ENCODE results near the gene SPACA9.
A peak's percentile ranks its signal among the peaks of the same experiment; 100 is the strongest.

SPACA9 gene

DNA sequence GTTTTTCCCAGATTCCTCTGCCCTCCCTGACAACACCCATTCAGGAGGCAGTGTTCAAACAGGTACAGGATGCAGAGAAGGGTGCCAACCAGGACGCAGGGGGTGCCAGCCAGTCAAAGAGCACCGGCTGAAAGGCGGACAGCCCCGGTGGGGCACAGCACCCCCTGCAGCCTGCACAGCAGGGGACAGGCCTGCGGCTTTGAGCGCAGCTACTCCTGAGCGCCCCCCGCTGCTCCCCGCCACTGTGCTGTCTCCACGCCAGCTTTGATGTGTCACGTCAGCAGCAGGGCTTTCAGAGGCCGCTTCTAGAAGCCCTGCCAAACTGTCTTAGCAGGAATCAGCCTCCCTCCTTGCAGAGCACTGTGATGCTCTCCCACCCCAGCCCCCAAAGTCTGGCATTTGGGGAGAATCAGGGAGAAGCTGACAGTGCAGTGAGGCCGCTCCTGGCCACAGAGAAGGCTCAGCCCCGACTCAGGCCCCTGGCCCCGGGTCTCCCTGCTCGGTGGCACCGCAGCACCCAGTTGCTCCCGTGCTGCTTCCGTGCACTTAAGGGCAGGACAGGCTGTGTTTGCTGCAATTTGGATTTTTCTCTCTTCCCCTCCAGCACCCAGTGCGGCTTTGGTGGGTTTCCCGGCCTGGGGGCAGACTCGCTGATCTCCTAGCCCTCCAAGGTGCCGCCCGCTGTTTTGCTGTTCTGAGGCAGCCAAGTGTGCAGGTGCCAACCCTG is 20.9 kb upstream of the SPACA9 start:
- Histone ChIP-seq H2AFZ (ENCODE audit: low read depth, low read length) (no peak overlapping the region), H3K4me2 (ENCODE audit: insufficient read depth, low read length) (no peak overlapping the region), H3K9ac (ENCODE audit: low read depth, low read length) (no peak overlapping the region), H3K27ac (ENCODE audit: low read length) (no peak overlapping the region), H3K36me3 (ENCODE audit: insufficient read depth, low read length) (no peaks in the 10 kb centered on the region), H3K9me3 (ENCODE audit: insufficient read depth, low read length, severe bottlenecking) (no peaks in the 10 kb centered on the region), H3K4me3 (ENCODE audit: low read depth in 1 of 2, low read length in 2 of 2) (no peak overlapping the region), H3K79me2 (ENCODE audit: insufficient read depth, low read length) (no peaks in the 10 kb centered on the region), H4K20me1 (ENCODE audit: insufficient read depth, low read length) (no peaks in the 10 kb centered on the region), H3K27me3 (ENCODE audit: insufficient read depth, low read length, poor library complexity) (no peaks in the 10 kb centered on the region), H3K4me1 (ENCODE audit: insufficient read depth, low read length) (peaks cover 10% of the 10 kb centered on the region)
- no peak for DNase-seq
- no peak for TF ChIP-seq EZH2 (IDR thresholded peaks at IDR 0.05; ENCODE audit: borderline replicate concordance, low read depth, low read length, severe bottlenecking)
- TF ChIP-seq, protein P1, sequence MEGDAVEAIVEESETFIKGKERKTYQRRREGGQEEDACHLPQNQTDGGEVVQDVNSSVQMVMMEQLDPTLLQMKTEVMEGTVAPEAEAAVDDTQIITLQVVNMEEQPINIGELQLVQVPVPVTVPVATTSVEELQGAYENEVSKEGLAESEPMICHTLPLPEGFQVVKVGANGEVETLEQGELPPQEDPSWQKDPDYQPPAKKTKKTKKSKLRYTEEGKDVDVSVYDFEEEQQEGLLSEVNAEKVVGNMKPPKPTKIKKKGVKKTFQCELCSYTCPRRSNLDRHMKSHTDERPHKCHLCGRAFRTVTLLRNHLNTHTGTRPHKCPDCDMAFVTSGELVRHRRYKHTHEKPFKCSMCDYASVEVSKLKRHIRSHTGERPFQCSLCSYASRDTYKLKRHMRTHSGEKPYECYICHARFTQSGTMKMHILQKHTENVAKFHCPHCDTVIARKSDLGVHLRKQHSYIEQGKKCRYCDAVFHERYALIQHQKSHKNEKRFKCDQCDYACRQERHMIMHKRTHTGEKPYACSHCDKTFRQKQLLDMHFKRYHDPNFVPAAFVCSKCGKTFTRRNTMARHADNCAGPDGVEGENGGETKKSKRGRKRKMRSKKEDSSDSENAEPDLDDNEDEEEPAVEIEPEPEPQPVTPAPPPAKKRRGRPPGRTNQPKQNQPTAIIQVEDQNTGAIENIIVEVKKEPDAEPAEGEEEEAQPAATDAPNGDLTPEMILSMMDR (IDR thresholded peaks at IDR 0.05; ENCODE audit: borderline replicate concordance, extremely low read depth, low read length, poor library complexity, severe bottlenecking): peak; percentile 9
- no peak for ATAC-seq (ENCODE audit: insufficient read depth, low read depth)

DNA sequence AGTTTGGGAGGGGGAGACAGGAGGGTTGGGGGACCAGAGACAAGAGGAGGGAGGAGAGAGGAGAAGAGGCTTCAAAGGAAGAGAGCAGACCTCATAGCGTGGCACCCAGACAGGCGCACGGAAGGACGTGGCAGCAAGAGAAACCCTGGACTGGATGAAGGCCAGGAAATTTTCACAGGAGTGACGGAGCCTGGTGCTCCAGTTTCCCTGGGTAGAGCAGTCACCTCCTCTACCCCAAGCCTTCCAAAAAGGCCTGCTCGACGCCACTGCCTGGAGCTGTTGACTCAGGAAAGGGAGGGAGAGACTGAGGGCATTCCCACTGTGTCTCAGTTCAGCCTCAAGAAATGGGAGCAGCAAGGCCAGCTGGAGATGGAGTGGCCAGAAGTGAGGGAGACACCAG is 19.9 kb upstream of the SPACA9 start:
- Histone ChIP-seq H3K27me3 (ENCODE audit: insufficient read depth, low read length, poor library complexity) (no peaks in the 10 kb centered on the region), H3K27ac (ENCODE audit: low read length) (no peak overlapping the region), H3K4me2 (ENCODE audit: insufficient read depth, low read length) (no peak overlapping the region), H3K36me3 (ENCODE audit: insufficient read depth, low read length) (no peaks in the 10 kb centered on the region), H3K79me2 (ENCODE audit: insufficient read depth, low read length) (no peaks in the 10 kb centered on the region), H3K4me3 (ENCODE audit: low read depth in 1 of 2, low read length in 2 of 2) (no peak overlapping the region), H3K9me3 (ENCODE audit: insufficient read depth, low read length, severe bottlenecking) (no peaks in the 10 kb centered on the region), H2AFZ (ENCODE audit: low read depth, low read length) (no peak overlapping the region), H4K20me1 (ENCODE audit: insufficient read depth, low read length) (no peaks in the 10 kb centered on the region), H3K4me1 (ENCODE audit: insufficient read depth, low read length) (peaks cover 15% of the 10 kb centered on the region), H3K9ac (ENCODE audit: low read depth, low read length) (no peak overlapping the region)
- DNase-seq: no peak
- no peak for TF ChIP-seq EZH2 (IDR thresholded peaks at IDR 0.05; ENCODE audit: borderline replicate concordance, low read depth, low read length, severe bottlenecking)
- TF ChIP-seq, protein P1 (IDR thresholded peaks at IDR 0.05; ENCODE audit: borderline replicate concordance, extremely low read depth, low read length, poor library complexity, severe bottlenecking): no peak
- ATAC-seq (ENCODE audit: insufficient read depth, low read depth): no peak

DNA sequence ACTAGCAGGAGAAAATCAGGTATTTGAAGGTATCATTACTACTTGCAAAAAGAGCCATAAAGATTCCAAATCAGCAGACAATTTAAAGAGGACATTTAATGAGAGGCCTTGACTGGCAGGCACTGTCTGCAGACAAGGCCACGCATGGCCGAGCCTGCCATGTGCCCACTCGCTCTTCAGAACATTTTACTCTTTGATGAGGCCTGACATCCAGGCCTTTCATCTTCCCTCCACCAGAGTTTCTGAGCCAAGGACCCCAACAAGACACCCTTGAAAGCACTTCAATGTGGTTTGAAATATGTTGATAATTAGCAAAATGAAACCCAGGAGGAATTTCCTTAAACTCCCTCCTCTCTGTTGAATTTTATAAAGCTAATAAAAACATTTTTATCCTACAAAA is 17.0 kb upstream of the SPACA9 start:
- no peak for DNase-seq
- Histone ChIP-seq H3K9me3 (ENCODE audit: insufficient read depth, low read length, severe bottlenecking) (no peaks in the 10 kb centered on the region), H3K4me2 (ENCODE audit: insufficient read depth, low read length) (no peak overlapping the region), H3K9ac (ENCODE audit: low read depth, low read length) (no peak overlapping the region), H3K27ac (ENCODE audit: low read length) (no peak overlapping the region), H3K79me2 (ENCODE audit: insufficient read depth, low read length) (no peaks in the 10 kb centered on the region), H3K4me3 (ENCODE audit: low read depth in 1 of 2, low read length in 2 of 2) (no peak overlapping the region), H3K4me1 (ENCODE audit: insufficient read depth, low read length) (peaks cover 15% of the 10 kb centered on the region), H3K27me3 (ENCODE audit: insufficient read depth, low read length, poor library complexity) (no peaks in the 10 kb centered on the region), H2AFZ (ENCODE audit: low read depth, low read length) (no peak overlapping the region), H3K36me3 (ENCODE audit: insufficient read depth, low read length) (no peaks in the 10 kb centered on the region), H4K20me1 (ENCODE audit: insufficient read depth, low read length) (no peaks in the 10 kb centered on the region)
- TF ChIP-seq EZH2 (IDR thresholded peaks at IDR 0.05; ENCODE audit: borderline replicate concordance, low read depth, low read length, severe bottlenecking): no peak
- TF ChIP-seq, protein P1 (IDR thresholded peaks at IDR 0.05; ENCODE audit: borderline replicate concordance, extremely low read depth, low read length, poor library complexity, severe bottlenecking): no peak
- no peak for ATAC-seq (ENCODE audit: insufficient read depth, low read depth)

All from DND-41 (cell line).